NCI-H2081 (cell line): ENCODE measurements around the gene MYRF.
A peak's percentile ranks its signal among the peaks of the same experiment; 100 is the strongest.

Source experiments
- DNase-seq, 2 experiments: peaks; one replicate each; lab custom pipeline; 2025; lab: John Stamatoyannopoulos, UW

Gene MYRF

GRCh38 chr11:61776561-61777075 lies 24.2 kb downstream of the MYRF start:
- peak; percentile 21 to 39 for DNase-seq

- no peak for DNase-seq
These were observed 25.0 kb downstream of the MYRF start for GRCh38 chr11:61777234-61778090.

GRCh38 chr11:61778357-61778886 lies 26.0 kb downstream of the MYRF start:
- DNase-seq, result no peak

GRCh38 chr11:61778920-61779650 lies 26.6 kb downstream of the MYRF start:
- DNase-seq, result no peak

- no peak for DNase-seq
These were observed 27.5 kb downstream of the MYRF start for GRCh38 chr11:61779666-61780525.

- no peak for DNase-seq
These were observed 28.2 kb downstream of the MYRF start for GRCh38 chr11:61780581-61781162.

GRCh38 chr11:61781585-61781984 lies 29.1 kb downstream of the MYRF start:
- DNase-seq, result no peak

GRCh38 chr11:61782299-61782698 lies 29.9 kb downstream of the MYRF start:
- DNase-seq, result no peak

- DNase-seq, result no peak
These were observed 30.4 kb downstream of the MYRF start for GRCh38 chr11:61782841-61783240.

- no peak for DNase-seq
These were observed 31.5 kb downstream of the MYRF start for GRCh38 chr11:61783717-61784505.

GRCh38 chr11:61784506-61784805 lies 32.0 kb downstream of the MYRF start:
- DNase-seq, result no peak

GRCh38 chr11:61785837-61786402 lies 33.5 kb downstream of the MYRF start:
- DNase-seq, result no peak

GRCh38 chr11:61787928-61788491 lies 35.6 kb downstream of the MYRF start:
- peak; percentile 10 to 11 for DNase-seq

GRCh38 chr11:61791737-61792309 lies 39.4 kb downstream of the MYRF start:
- DNase-seq, result peak; percentile 66 to 70

- DNase-seq, result peak; percentile 85 to 93
These were observed 40.1 kb downstream of the MYRF start, which contains the start of the genes FEN1 and TMEM258 for GRCh38 chr11:61792310-61793082. Gene FEN1, plus strand, starts transcription at chr11:61792911. Its CDS starts 2,451 bp downstream, at chr11:61795362. Gene TMEM258, minus strand, starts transcription at chr11:61792599. Its CDS starts 41 bp downstream, at chr11:61792558.

GRCh38 chr11:61793083-61793828 lies 40.8 kb downstream of the MYRF start:
- DNase-seq, result peak in 1 of 2 experiments; percentile 31

- peak in 1 of 2 experiments; percentile 1 for DNase-seq
These were observed 41.4 kb downstream of the MYRF start for GRCh38 chr11:61793829-61794204.

GRCh38 chr11:61794579-61794978 lies 42.1 kb downstream of the MYRF start:
- DNase-seq, result no peak
